Mammary epithelial cell (primary cell): Measurements from ENCODE around the gene NABP2.

ENCODE experiments used
- CTCF ChIP-seq, 2 donors: IDR thresholded peaks in 1 of 2; conservative IDR thresholded peaks in 1 of 2; 2 replicates each; pipeline ENCODE4 v1.5.1; 2011 to 2012; ENCODE audit warnings: inconsistent platforms in 2 of 2, low read length in 2 of 2, mild to moderate bottlenecking in 2 of 2, control low read depth in 1 of 2, low read depth in 1 of 2; ENCODE audit not compliant: insufficient read depth in 1 of 2; ENCODE audit errors: extremely low read depth in 1 of 2
- EZH2 ChIP-seq: IDR thresholded peaks from 2 replicates; pipeline ENCODE4 v1.6.1; 2012; ENCODE audit warnings: low read length, inconsistent platforms, borderline replicate concordance

- TF ChIP-seq CTCF (conservative IDR thresholded peaks at IDR 0.05 in 1 of 2, IDR thresholded peaks at IDR 0.05 in 1 of 2; ENCODE audit: extremely low read depth in 1 of 2, insufficient read depth in 1 of 2, low read depth in 1 of 2, low read length in 2 of 2) (no peak), EZH2 (no peak)
These were observed 16.1 kb upstream of the NABP2 start for GRCh38 chr12:56208006-56208405.
